K562 (cell line): ENCODE data around the gene ITPR1. TPM values are rescaled to one million over a fixed set of nuclear protein-coding genes. Genes with fewer than 3 reads are reported as not detected.
A peak's percentile ranks its signal among the peaks of the same experiment; 100 is the strongest.

Source experiments
- ATAC-seq: fragments of 200-7000 bp; cut with Tn5 transposase; 3 replicates; pipeline ENCODE4 v1.9.1; 2020; ENCODE audit warnings: moderate library complexity
- BruUV-seq: library from RNA; stranded (reverse); fragments of 400-500 nt; replicated peaks from 2 replicates; lab custom pipeline; 2021; lab: Mats Ljungman, UMichigan
- CTCF ChIA-PET: fragments of 300-600 bp; formaldehyde crosslinking; extraction: SDS; loops from one replicate; lab custom pipeline; 2021; ENCODE audit warnings: low intra/inter-chr PET ratio; lab: Yijun Ruan, JAX
- POLR2A ChIA-PET: fragments of 300-600, 350-650 bp; sonication (Branson Sonifier 250); formaldehyde crosslinking; extraction: SDS; loops from one replicate; lab custom pipeline; 2021; ENCODE audit warnings: antibody characterized with exemption, inconsistent platforms; lab: Yijun Ruan, JAX
- DNase-seq, 4 experiments: peaks; one replicate each; pipeline versions ENCODE4 v3.0.0 to v3.0.0-alpha.2; 2011 to 2018; ENCODE audit warnings: low spot score in 3 of 4, mixed read lengths in 3 of 4; ENCODE audit errors: extremely low read depth in 1 of 4
- FAIRE-seq: peaks from 2 replicates; lab custom pipeline; 2011; peaks lifted over from hg19 to GRCh38; lab: Jason Lieb, UNC
- H2AFZ ChIP-seq: 2 replicates; pipeline ENCODE4 v1.6.0; 2011; ENCODE audit warnings: low read depth, low read length, control low read depth, inconsistent platforms
- H3K27ac ChIP-seq: fragments of 200-600 bp; 3 replicates; pipeline ENCODE4 v1.8.0; 2011; ENCODE audit warnings: low read depth, mild to moderate bottlenecking, control low read depth, inconsistent platforms, low read length, moderate library complexity, mixed read lengths; ENCODE audit errors: extremely low read depth
- H3K27me3 ChIP-seq, 2 experiments: fragments of 300-600 bp in 1 of 2; 2 replicates in 1 of 2; 3 replicates in 1 of 2; pipeline versions ENCODE4 v1.6.0 to v1.8.0; 2011; ENCODE audit warnings: inconsistent platforms in 2 of 2, low read length in 2 of 2, mild to moderate bottlenecking in 1 of 2, mixed read lengths in 1 of 2, moderate library complexity in 1 of 2; ENCODE audit not compliant: control insufficient read depth in 2 of 2, insufficient read depth in 2 of 2
- H3K36me3 ChIP-seq: fragments of 300-600 bp; 3 replicates; pipeline ENCODE4 v1.8.0; 2011; ENCODE audit warnings: mild to moderate bottlenecking, low read length, inconsistent platforms; ENCODE audit not compliant: control insufficient read depth, insufficient read depth
- H3K4me1 ChIP-seq, 2 experiments: fragments of 200-600 bp in 1 of 2; replicated peaks in 1 of 2; 2 replicates in 1 of 2; 3 replicates in 1 of 2; pipeline versions ENCODE4 v1.5.1 to v1.8.0; 2011; ENCODE audit warnings: inconsistent platforms in 2 of 2, low read length in 2 of 2, mild to moderate bottlenecking in 1 of 2, mixed read lengths in 1 of 2, moderate library complexity in 1 of 2; ENCODE audit not compliant: control insufficient read depth in 2 of 2, insufficient read depth in 2 of 2
- H3K4me2 ChIP-seq: 2 replicates; pipeline ENCODE4 v1.6.1; 2011; ENCODE audit warnings: low read length, control low read depth, inconsistent platforms, mixed read lengths; ENCODE audit not compliant: insufficient read depth
- H3K4me3 ChIP-seq: fragments of 200-600 bp; sonication (generic), shearing (Covaris generic); 2 replicates; pipeline ENCODE4 v1.5.1; 2016; ENCODE audit warnings: control low read depth, inconsistent platforms
- H3K79me2 ChIP-seq: fragments of 200-600 bp; 3 replicates; pipeline ENCODE4 v1.8.0; 2011; ENCODE audit warnings: low read length, inconsistent platforms; ENCODE audit not compliant: control insufficient read depth, insufficient read depth
- H3K9ac ChIP-seq, 2 experiments: 2 replicates each; pipeline versions ENCODE4 v1.6.0 to v1.6.1; 2011; ENCODE audit warnings: low read depth in 2 of 2, low read length in 2 of 2, control low read depth in 1 of 2, inconsistent platforms in 1 of 2, mild to moderate bottlenecking in 1 of 2, mixed read lengths in 1 of 2; ENCODE audit not compliant: insufficient read depth in 1 of 2
- H3K9me1 ChIP-seq: one replicate; pipeline ENCODE4 v1.6.0; 2011; ENCODE audit warnings: inconsistent platforms, mild to moderate bottlenecking, low read length, moderate library complexity; ENCODE audit not compliant: control insufficient read depth, insufficient read depth
- H3K9me3 ChIP-seq: replicated peaks from 2 replicates; pipeline ENCODE4 v1.5.1; 2011; ENCODE audit warnings: low read depth, low read length, inconsistent platforms; ENCODE audit not compliant: control insufficient read depth, insufficient read depth
- H4K20me1 ChIP-seq: replicated peaks from 2 replicates; pipeline ENCODE4 v1.6.1; 2011; ENCODE audit warnings: low read length, inconsistent platforms, mixed read lengths; ENCODE audit not compliant: control insufficient read depth, insufficient read depth
- ARNT ChIP-seq, 2 experiments: fragments of 450-650 bp; IDR thresholded peaks; 2 replicates each; pipeline ENCODE4 v1.6.1; 2016; ENCODE audit warnings: mild to moderate bottlenecking in 1 of 2
- CBX1 ChIP-seq: sonication (generic); IDR thresholded peaks from 2 replicates; pipeline ENCODE4 v1.6.1; 2016; ENCODE audit warnings: antibody characterized with exemption, low read depth, mild to moderate bottlenecking
- CREB1 ChIP-seq, 2 experiments: sonication (generic) in 1 of 2; formaldehyde crosslinking in 1 of 2; IDR thresholded peaks; 2 replicates each; pipeline versions ENCODE4 v1.6.1 to v1.8.0; 2012 to 2022; ENCODE audit warnings: inconsistent platforms in 1 of 2, mild to moderate bottlenecking in 1 of 2, missing genetic modification reagents in 1 of 2, moderate library complexity in 1 of 2
- CREB3 ChIP-seq: fragments of 450-650 bp; conservative IDR thresholded peaks from 2 replicates; pipeline ENCODE4 v1.6.1; 2016; ENCODE audit warnings: missing genetic modification characterization, low read depth, mild to moderate bottlenecking, missing compliant biosample characterization, moderate library complexity
- DPF2 ChIP-seq: fragments of 450-650 bp; IDR thresholded peaks from 2 replicates; pipeline ENCODE4 v1.6.1; 2016
- EP400 ChIP-seq: fragments of 450-650 bp; IDR thresholded peaks from 2 replicates; pipeline ENCODE4 v1.6.1; 2017; ENCODE audit warnings: antibody characterized with exemption, mild to moderate bottlenecking, moderate library complexity
- FOS ChIP-seq: IDR thresholded peaks from 3 replicates; pipeline ENCODE4 v1.6.1; 2011; ENCODE audit not compliant: insufficient read length; ENCODE audit errors: extremely low read depth
- GATA2 ChIP-seq: sonication (generic); formaldehyde crosslinking; IDR thresholded peaks from 2 replicates; pipeline ENCODE4 v1.4.0; 2020; ENCODE audit warnings: mild to moderate bottlenecking, missing genetic modification reagents
- LEF1 ChIP-seq: fragments of 450-650 bp; IDR thresholded peaks from 2 replicates; pipeline ENCODE4 v1.6.1; 2016; ENCODE audit warnings: mild to moderate bottlenecking
- MED1 ChIP-seq: sonication (generic); formaldehyde crosslinking; IDR thresholded peaks from 2 replicates; pipeline ENCODE4 v1.8.1; 2023; ENCODE audit warnings: missing genetic modification reagents, borderline replicate concordance
- MEIS2 ChIP-seq: fragments of 450-650 bp; IDR thresholded peaks from 2 replicates; pipeline ENCODE4 v1.6.1; 2014; ENCODE audit warnings: mild to moderate bottlenecking; ENCODE audit not compliant: partially characterized antibody
- NR1H2 ChIP-seq: sonication (generic); formaldehyde crosslinking; IDR thresholded peaks from 2 replicates; pipeline ENCODE4 v1.4.0; 2020; ENCODE audit warnings: mild to moderate bottlenecking, missing genetic modification reagents
- NRF1 ChIP-seq, 2 experiments: fragments of 450-650 bp; IDR thresholded peaks in 1 of 2; conservative IDR thresholded peaks in 1 of 2; 2 replicates each; pipeline ENCODE4 v1.6.1; 2014; ENCODE audit warnings: mild to moderate bottlenecking in 2 of 2
- POLR2AphosphoS2 ChIP-seq: IDR thresholded peaks from 2 replicates; pipeline ENCODE4 v1.6.1; 2012; ENCODE audit warnings: low read length, improper control_type of control experiment
- POLR2B ChIP-seq: fragments of 450-650 bp; IDR thresholded peaks from 2 replicates; pipeline ENCODE4 v1.6.1; 2018; ENCODE audit warnings: low read depth; ENCODE audit not compliant: partially characterized antibody
- RHOXF2B ChIP-seq: fragments of 250-450 bp; sonication (Bioruptor Pico); conservative IDR thresholded peaks from 2 replicates; pipeline ENCODE4 v1.5.1; 2021
- SRSF1 ChIP-seq: fragments of 200-400 bp; formaldehyde crosslinking; IDR thresholded peaks from 2 replicates; pipeline ENCODE4 v1.6.1; 2017; ENCODE audit warnings: mild to moderate bottlenecking, low read depth, low read length, moderate library complexity
- TGIF2 ChIP-seq: sonication (generic); formaldehyde crosslinking; IDR thresholded peaks from 2 replicates; pipeline ENCODE4 v1.8.1; 2022; ENCODE audit warnings: mild to moderate bottlenecking, missing genetic modification reagents, moderate library complexity
- THRA ChIP-seq: fragments of 450-650 bp; IDR thresholded peaks from 2 replicates; pipeline ENCODE4 v1.6.1; 2017; ENCODE audit warnings: mild to moderate bottlenecking, moderate library complexity
- YBX1 ChIP-seq: fragments of 450-650 bp; IDR thresholded peaks from 2 replicates; pipeline ENCODE4 v1.7.1; 2016; ENCODE audit warnings: mild to moderate bottlenecking
- ZBTB1 ChIP-seq: sonication (generic); formaldehyde crosslinking; IDR thresholded peaks from 2 replicates; pipeline ENCODE4 v1.8.1; 2023; ENCODE audit warnings: missing genetic modification reagents, low read depth, mild to moderate bottlenecking, borderline replicate concordance
- ZNF324 ChIP-seq: fragments of 250-450 bp; sonication (Bioruptor Pico); IDR thresholded peaks from 2 replicates; pipeline ENCODE4 v1.4.0; 2020; ENCODE audit warnings: mild to moderate bottlenecking
- WGBS: fragments of 100-300 bp; shearing (Covaris generic); methylation state at CpG from one replicate; pipeline ENCODE4 v1.1.6; 2016; ENCODE audit warnings: low coverage, mixed read lengths; ENCODE audit not compliant: insufficient coverage; ENCODE audit errors: missing lambda C conversion rate; 5-methylcytosine and 5-hydroxymethylcytosine counted together
- in situ Hi-C: fragments of 300-500 bp; cut with MboI; formaldehyde crosslinking; loops from 4 replicates; pipeline ENCODE4 v1.15.0; 2018; ENCODE audit warnings: inconsistent platforms, mixed read lengths
- intact Hi-C: fragments of 100-400 bp; cut with micrococcal nuclease; formaldehyde crosslinking; loops from 2 replicates; pipeline ENCODE4 v1.14.2; 2022
- polyA plus RNA-seq, 8 experiments: library from polyadenylated mRNA; depleted of rRNA in 4 of 8; stranded (reverse) in 5 of 8; unstranded in 3 of 8; fragments of >200 nt; fragmentation: Nextera tagmentation in 2 of 8; fragmentation: Illumina TruSeq in 1 of 8; extraction: Ambion mirVana in 2 of 8; extraction: Trizol in 1 of 8; gene quantifications; 2 replicates each; pipeline versions ENCODE4 v1.2.1 to v1.2.3, GENCODE V29; 2011 to 2014; ENCODE audit warnings: inconsistent platforms in 1 of 8, missing spikeins in 1 of 8
- total RNA-seq, 7 experiments: library from RNA; depleted of rRNA in 6 of 7; stranded (reverse); fragments of >200 nt in 6 of 7; fragmentation: Illumina TruSeq in 2 of 7; extraction: Trizol in 2 of 7; gene quantifications; 2 replicates each; pipeline versions ENCODE4 v1.2.1 to v1.2.3, GENCODE V29; 2011 to 2021; ENCODE audit warnings: low replicate concordance in 1 of 7

ITPR1 gene
- total and polyA plus RNA-seq, 9 of the 15 experiments (the other 6 are each of a cell fraction or from before 2014, with no cell fraction given), result 22.4 to 40.0 (median 27.4) TPM

GRCh38 chr3:4825436-4826236 is 332.5 kb downstream of the ITPR1 start:
- no peaks in the 10 kb centered on the region for H3K27me3 ChIP-seq
- H3K9me1 ChIP-seq, result peaks cover 9% of the 10 kb centered on the region
- H2AFZ ChIP-seq, result peak overlapping the region; percentile 43; the same call in 1 of the 2 replicates
- peak overlapping the region; percentile 35 to 84; a peak in 3 of 4 replicates for H3K9ac ChIP-seq
- BruUV-seq, result TSS peak; percentile 26
- H3K27ac ChIP-seq, result peak overlapping the region; percentile 62
- ChIA-PET POLR2A (interaction anchor here (0.5 to 5.8 kb wide), 18 partner anchors 10 to 393 kb away, joined by 3 to 61 read pairs (median 4); no protein-coding TSS in a partner anchor), CTCF (interaction anchor here (0.5 kb wide), 1 partner anchor 115 kb away, joined by 5 read pairs; no protein-coding TSS in a partner anchor)
- H3K4me2 ChIP-seq, result peak overlapping the region; percentile 64
- DNase-seq (peak; percentile 67 to 93 (median 74)), FAIRE-seq (peak; percentile 82), ATAC-seq (peak; percentile 88)
- 0% methylated on average over 11 of the region's 12 CpGs for WGBS
- peaks cover 88% of the 10 kb centered on the region for H3K36me3 ChIP-seq
- H3K4me3 ChIP-seq, result no peak overlapping the region
- intact Hi-C loops (loop anchor here (5.0 kb wide), 2 partner anchors 103 to 232 kb away; no protein-coding TSS in a partner anchor), in situ Hi-C loops (no loop called here)
- H3K79me2 ChIP-seq, result peaks cover 62% of the 10 kb centered on the region
- H3K9me3 ChIP-seq, result no peaks in the 10 kb centered on the region
- H3K4me1 ChIP-seq, result peaks cover 42 to 86% of the 10 kb centered on the region in 2 experiments
- no peaks in the 10 kb centered on the region for H4K20me1 ChIP-seq
- TF ChIP-seq ZBTB1 (no peak), MEIS2 (peak; percentile 33), GATA2 (CRISPR knock-in tag) (peak; percentile 71), THRA (no peak), POLR2B (peak; percentile 7), FOS (no peak), RHOXF2B (CRISPR knock-in tag) (no peak), MED1 (CRISPR knock-in tag) (no peak), SRSF1 (no peak), YBX1 (no peak), TGIF2 (CRISPR knock-in tag) (no peak), ARNT (IDR thresholded peaks at IDR 0.05) (no peak), POLR2AphosphoS2 (no peak), NR1H2 (CRISPR knock-in tag) (no peak), DPF2 (peak; percentile 91), NRF1 (conservative IDR thresholded peaks at IDR 0.05 in 1 of 2, IDR thresholded peaks at IDR 0.05 in 1 of 2) (peak; percentile 26 to 30; a peak in 2 of 4 replicates), CREB3 (peak; percentile 84), ZNF324 (CRISPR knock-in tag) (peak; percentile 49; the same call in 1 of the 2 replicates), EP400 (peak; percentile 52), LEF1 (peak; percentile 6), CREB1 (IDR thresholded peaks at IDR 0.05) (peak; percentile 35), CREB1 (CRISPR knock-in tag; IDR thresholded peaks at IDR 0.05) (no peak), CBX1 (0 out of 2 replicates have a peak, but pooled peaks have one; percentile 30)
